ENCODE data around the gene CD8B. TPM values are rescaled to one million over a fixed set of nuclear protein-coding genes. Genes with fewer than 3 reads are reported as not detected.

The CD8B gene
- total and polyA plus RNA-seq, 2 of the 13 experiments (the other 11 are each of a cell fraction or from before 2014, with no cell fraction given), result 0.04 TPM; not detected in 1

- no peak for FAIRE-seq
- WGBS (ENCODE audit: low lambda C conversion rate), result 80% methylated on average over 43 of the region's 43 CpGs
- intact Hi-C loops (cut with micrococcal nuclease; ENCODE audit: unreplicated experiment) (loop anchor here (5.0 kb wide), 1 partner anchor 47 kb away; no protein-coding TSS in a partner anchor), in situ Hi-C loops (cut with HindIII; ENCODE audit: extremely low pct_ligation_motif_present, low pct_unique_long_range_greater_than_20kb) (loop anchor here (25.0 kb wide), 1 partner anchor 128 kb away; the partner anchor contains the start of gene RGPD1)
- Histone ChIP-seq H3K9me3 (ENCODE audit: low read length) (no peaks in the 10 kb centered on the region), H4K20me1 (ENCODE audit: insufficient read depth, low read length) (no peaks in the 10 kb centered on the region), H3K4me1 (ENCODE audit: insufficient read depth, low read length) (peaks cover 24% of the 10 kb centered on the region), H3K79me2 (ENCODE audit: insufficient read depth, low read length) (no peaks in the 10 kb centered on the region), H3K27me3 (ENCODE audit: control insufficient read depth in 1 of 2, insufficient read depth in 2 of 2, low read length in 2 of 2) (peaks cover 0 to 7% of the 10 kb centered on the region in 2 experiments; a peak in 4 of 5 replicates), H3K27ac (ENCODE audit: extremely low read length, insufficient read depth, low read length) (no peak overlapping the region), H3K9ac (ENCODE audit: insufficient read depth, low read depth, low read length) (no peak overlapping the region), H3K4me2 (ENCODE audit: low read depth, low read length) (no peak overlapping the region), H3K36me3 (replicated peaks in 1 of 2; ENCODE audit: control insufficient read depth in 1 of 2, insufficient read depth in 2 of 2, low read length in 2 of 2) (no peaks in the 10 kb centered on the region), H3K4me3 (replicated peaks in 1 of 3; ENCODE audit: insufficient read depth in 1 of 3, low read depth in 2 of 3, low read length in 3 of 3) (no peak overlapping the region), H2AFZ (ENCODE audit: low read length) (no peak overlapping the region)
- ChIA-PET POLR2A (no interaction called here), CTCF (ENCODE audit: low intra/inter-chr PET ratio, low total read pairs) (no interaction called here)
- no peak for ATAC-seq
- TF ChIP-seq, protein P1, sequence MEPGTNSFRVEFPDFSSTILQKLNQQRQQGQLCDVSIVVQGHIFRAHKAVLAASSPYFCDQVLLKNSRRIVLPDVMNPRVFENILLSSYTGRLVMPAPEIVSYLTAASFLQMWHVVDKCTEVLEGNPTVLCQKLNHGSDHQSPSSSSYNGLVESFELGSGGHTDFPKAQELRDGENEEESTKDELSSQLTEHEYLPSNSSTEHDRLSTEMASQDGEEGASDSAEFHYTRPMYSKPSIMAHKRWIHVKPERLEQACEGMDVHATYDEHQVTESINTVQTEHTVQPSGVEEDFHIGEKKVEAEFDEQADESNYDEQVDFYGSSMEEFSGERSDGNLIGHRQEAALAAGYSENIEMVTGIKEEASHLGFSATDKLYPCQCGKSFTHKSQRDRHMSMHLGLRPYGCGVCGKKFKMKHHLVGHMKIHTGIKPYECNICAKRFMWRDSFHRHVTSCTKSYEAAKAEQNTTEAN (CRISPR knock-in tag; conservative IDR thresholded peaks at IDR 0.05), result no peak
- no peak for TF ChIP-seq ARID3A (IDR thresholded peaks at IDR 0.05; ENCODE audit: low read depth, low read length)
- no peak for TF ChIP-seq ZNF431 (CRISPR knock-in tag; IDR thresholded peaks at IDR 0.05; ENCODE audit: borderline replicate concordance, low read depth)
- TF ChIP-seq MYC (CRISPR knock-in tag; IDR thresholded peaks at IDR 0.05; ENCODE audit: borderline replicate concordance), result no peak
- TF ChIP-seq SIN3A (IDR thresholded peaks at IDR 0.05; ENCODE audit: borderline replicate concordance, low read depth, low read length), result no peak
- no peak for TF ChIP-seq KDM3A (CRISPR knock-in tag; IDR thresholded peaks at IDR 0.05; ENCODE audit: low read depth)
- TF ChIP-seq ZBTB49 (CRISPR knock-in tag; IDR thresholded peaks at IDR 0.05; ENCODE audit: borderline replicate concordance), result no peak
- no peak for TF ChIP-seq ZSCAN12 (CRISPR knock-in tag; IDR thresholded peaks at IDR 0.05)
- no peak for TF ChIP-seq ZSCAN21 (CRISPR knock-in tag; IDR thresholded peaks at IDR 0.05; ENCODE audit: borderline replicate concordance)
- TF ChIP-seq ZNF605 (CRISPR knock-in tag; IDR thresholded peaks at IDR 0.05), result no peak
- TF ChIP-seq ZNF382 (CRISPR knock-in tag; IDR thresholded peaks at IDR 0.05; ENCODE audit: borderline replicate concordance), result no peak
- TF ChIP-seq MED1 (CRISPR knock-in tag; IDR thresholded peaks at IDR 0.05), result no peak
- no peak for TF ChIP-seq ZNF337 (CRISPR knock-in tag; IDR thresholded peaks at IDR 0.05; ENCODE audit: borderline replicate concordance, low read depth)
- TF ChIP-seq ZNF597 (CRISPR knock-in tag; IDR thresholded peaks at IDR 0.05), result no peak
- TF ChIP-seq ZBTB3 (CRISPR knock-in tag; IDR thresholded peaks at IDR 0.05; ENCODE audit: borderline replicate concordance, low read depth), result no peak
- no peak for TF ChIP-seq ZNF781 (CRISPR knock-in tag; IDR thresholded peaks at IDR 0.05; ENCODE audit: borderline replicate concordance, not compliant biosample characterization)
- TF ChIP-seq ZNF557 (CRISPR knock-in tag; IDR thresholded peaks at IDR 0.05), result no peak
- TF ChIP-seq ZNF124 (CRISPR knock-in tag; IDR thresholded peaks at IDR 0.05), result no peak
- no peak for DNase-seq (ENCODE audit: low spot score)
- no TSS peak for BruUV-seq (replicated peaks)
These were observed 52.1 kb downstream of the CD8B start for GRCh38 chr2:86809481-86810121.
